HCT116 (cell line): ENCODE results near the gene MBNL2. TPM values are rescaled to one million over a fixed set of nuclear protein-coding genes. Genes with fewer than 3 reads are reported as not detected.

ENCODE experiments used
- ATAC-seq: fragments of 200-7000 bp; cut with Tn5 transposase; 2 replicates; pipeline ENCODE4 v1.9.1; 2020; ENCODE audit warnings: mild to moderate bottlenecking, moderate library complexity
- BruUV-seq: library from RNA; stranded (reverse); fragments of 400-500 nt; replicated peaks from 2 replicates; lab custom pipeline; 2021; lab: Mats Ljungman, UMichigan
- CTCF ChIA-PET: fragments of 300-600 bp; sonication (Branson Sonifier 250); formaldehyde crosslinking; loops from one replicate; lab custom pipeline; 2021; ENCODE audit warnings: antibody characterized with exemption; lab: Charles Lee
- POLR2A ChIA-PET: fragments of 300-600, 350-600 bp; sonication (Branson Sonifier 250); formaldehyde crosslinking; loops from one replicate; lab custom pipeline; 2021; ENCODE audit warnings: antibody characterized with exemption; lab: Charles Lee
- RAD21 ChIA-PET, 2 experiments: fragments of 300-600 bp; sonication (Branson Sonifier 250); formaldehyde crosslinking; loops; one replicate each; lab custom pipeline; 2023; ENCODE audit warnings: low total read pairs in 2 of 2; ENCODE audit not compliant: uncharacterized antibody in 2 of 2, unreplicated experiment in 2 of 2, low non-redundant PET in 1 of 2; lab: Charles Lee
- DNase-seq: peaks from one replicate; pipeline ENCODE4 v3.0.0-alpha.2; 2010; ENCODE audit warnings: low read depth, low spot score
- H2AFZ ChIP-seq: fragments of 200-600 bp; shearing (Covaris generic), sonication (generic); 2 replicates; pipeline ENCODE4 v1.6.1; 2017; ENCODE audit warnings: low read depth, mixed run types, mixed read lengths, antibody characterized with exemption, low read length; ENCODE audit not compliant: poor library complexity, severe bottlenecking
- H3K27ac ChIP-seq: 2 replicates; pipeline ENCODE4 v1.5.1; 2012; ENCODE audit warnings: low read depth, low read length
- H3K27me3 ChIP-seq: fragments of 200-600 bp; sonication (generic); 2 replicates; pipeline ENCODE4 v1.6.1; 2016; ENCODE audit warnings: mixed run types, low read length, mixed read lengths; ENCODE audit not compliant: insufficient read depth
- H3K36me3 ChIP-seq, 2 experiments: fragments of 200-500 bp in 1 of 2; fragments of 200-600 bp in 1 of 2; sonication (Bioruptor generic) in 1 of 2; sonication (generic) in 1 of 2; 2 replicates each; pipeline versions ENCODE4 v1.5.1 to v1.6.1; 2014 to 2016; ENCODE audit warnings: low read length in 2 of 2, inconsistent platforms in 1 of 2, mixed read lengths in 1 of 2, mixed run types in 1 of 2; ENCODE audit not compliant: insufficient read depth in 2 of 2, control insufficient read depth in 1 of 2
- H3K4me1 ChIP-seq, 2 experiments: fragments of 200-600 bp in 1 of 2; sonication (generic) in 1 of 2; 2 replicates each; pipeline versions ENCODE4 v1.5.1 to v1.6.1; 2012 to 2017; ENCODE audit warnings: low read length in 2 of 2, inconsistent platforms in 1 of 2, mild to moderate bottlenecking in 1 of 2, mixed read lengths in 1 of 2, mixed run types in 1 of 2, moderate library complexity in 1 of 2; ENCODE audit not compliant: insufficient read depth in 2 of 2, control insufficient read depth in 1 of 2
- H3K4me2 ChIP-seq: fragments of 200-600 bp; sonication (generic); 2 replicates; pipeline ENCODE4 v1.6.1; 2017; ENCODE audit warnings: mixed run types, low read length, mixed read lengths
- H3K4me3 ChIP-seq, 2 experiments: fragments of 200-600 bp in 1 of 2; sonication (generic) in 1 of 2; replicated peaks in 1 of 2; 2 replicates each; pipeline ENCODE4 v1.5.1; 2011 to 2016; ENCODE audit warnings: low read length in 2 of 2, control low read depth in 1 of 2, low read depth in 1 of 2, mild to moderate bottlenecking in 1 of 2, mixed read lengths in 1 of 2, mixed run types in 1 of 2
- H3K79me2 ChIP-seq: fragments of 200-600 bp; sonication (generic); 2 replicates; pipeline ENCODE4 v1.6.1; 2017; ENCODE audit warnings: mild to moderate bottlenecking, mixed run types, low read length, moderate library complexity, mixed read lengths; ENCODE audit not compliant: insufficient read depth
- H3K9ac ChIP-seq: fragments of 200-600 bp; sonication (generic); 2 replicates; pipeline ENCODE4 v1.6.1; 2016; ENCODE audit warnings: low read length, mixed read lengths
- H3K9me2 ChIP-seq: fragments of 200-600 bp; sonication (generic), shearing (Covaris generic); 2 replicates; pipeline ENCODE4 v1.6.1; 2017; ENCODE audit warnings: mixed run types, mild to moderate bottlenecking, moderate library complexity; ENCODE audit not compliant: insufficient read depth
- H3K9me3 ChIP-seq, 2 experiments: fragments of 200-500 bp in 1 of 2; fragments of 200-600 bp in 1 of 2; sonication (Bioruptor generic) in 1 of 2; sonication (generic) in 1 of 2; 2 replicates each; pipeline ENCODE4 v1.6.1; 2014 to 2017; ENCODE audit warnings: low read length in 2 of 2, mixed read lengths in 2 of 2, inconsistent platforms in 1 of 2, low read depth in 1 of 2, mild to moderate bottlenecking in 1 of 2, mixed run types in 1 of 2, moderate library complexity in 1 of 2; ENCODE audit not compliant: control insufficient read depth in 1 of 2, insufficient read depth in 1 of 2
- H4K20me1 ChIP-seq: fragments of 200-600 bp; sonication (generic), shearing (Covaris generic); 2 replicates; pipeline ENCODE4 v1.6.1; 2017; ENCODE audit warnings: mixed run types, mild to moderate bottlenecking, moderate library complexity; ENCODE audit not compliant: insufficient read depth
- ATF3 ChIP-seq: IDR thresholded peaks from 2 replicates; pipeline ENCODE4 v1.6.1; 2012
- CBX3 ChIP-seq: IDR thresholded peaks from 2 replicates; pipeline ENCODE4 v1.6.1; 2012; ENCODE audit warnings: low read depth
- CEBPB ChIP-seq: IDR thresholded peaks from 2 replicates; pipeline ENCODE4 v1.6.1; 2012; ENCODE audit warnings: low read depth
- CTCF ChIP-seq, 3 experiments: fragments of 200-600 bp in 1 of 3; sonication (generic) in 1 of 3; IDR thresholded peaks in 2 of 3; conservative IDR thresholded peaks in 1 of 3; 2 replicates each; pipeline ENCODE4 v1.5.1; 2012 to 2017; ENCODE audit warnings: low read depth in 2 of 3, low read length in 2 of 3, antibody characterized with exemption in 1 of 3, borderline replicate concordance in 1 of 3, control low read depth in 1 of 3, mild to moderate bottlenecking in 1 of 3, mixed read lengths in 1 of 3, mixed run types in 1 of 3, moderate library complexity in 1 of 3; ENCODE audit not compliant: insufficient read depth in 1 of 3
- ELF1 ChIP-seq: IDR thresholded peaks from 2 replicates; pipeline ENCODE4 v1.6.1; 2012; ENCODE audit warnings: low read depth, borderline replicate concordance
- EZH2 ChIP-seq: fragments of 200-600 bp; sonication (generic); IDR thresholded peaks from 2 replicates; pipeline ENCODE4 v1.6.1; 2017; ENCODE audit warnings: antibody characterized with exemption, mixed run types
- FOSL1 ChIP-seq: IDR thresholded peaks from 2 replicates; pipeline ENCODE4 v1.6.1; 2012; ENCODE audit warnings: low read depth
- MAX ChIP-seq: IDR thresholded peaks from 2 replicates; pipeline ENCODE4 v1.6.1; 2012
- POLR2A ChIP-seq: IDR thresholded peaks from 2 replicates; pipeline ENCODE4 v1.7.0; 2011; ENCODE audit warnings: borderline replicate concordance; ENCODE audit not compliant: insufficient read depth, insufficient read length; ENCODE audit errors: extremely low read depth
- POLR2AphosphoS5 ChIP-seq: IDR thresholded peaks from 2 replicates; pipeline ENCODE4 v1.6.1; 2011; ENCODE audit warnings: mild to moderate bottlenecking, low read depth, low read length, moderate library complexity
- RAD21 ChIP-seq: IDR thresholded peaks from 2 replicates; pipeline ENCODE4 v1.6.1; 2012; ENCODE audit warnings: low read depth, mild to moderate bottlenecking
- REST ChIP-seq: IDR thresholded peaks from 2 replicates; pipeline ENCODE4 v1.6.1; 2012; ENCODE audit warnings: low read depth
- SP1 ChIP-seq: IDR thresholded peaks from 2 replicates; pipeline ENCODE4 v1.6.1; 2012; ENCODE audit warnings: low read depth
- SRF ChIP-seq: IDR thresholded peaks from 2 replicates; pipeline ENCODE4 v1.6.1; 2012; ENCODE audit warnings: low read depth
- TCF7L2 ChIP-seq: IDR thresholded peaks from 2 replicates; pipeline ENCODE4 v1.7.0; 2011; ENCODE audit warnings: borderline replicate concordance, inconsistent platforms; ENCODE audit not compliant: insufficient read depth, insufficient read length; ENCODE audit errors: extremely low read depth
- ZBTB33 ChIP-seq: IDR thresholded peaks from 2 replicates; pipeline ENCODE4 v1.6.1; 2011; ENCODE audit warnings: mild to moderate bottlenecking, low read length, moderate library complexity; ENCODE audit not compliant: insufficient replicate concordance; ENCODE audit errors: extremely low read depth
- ZFX ChIP-seq: fragments of 450-650 bp; IDR thresholded peaks from 2 replicates; pipeline ENCODE4 v1.6.1; 2017
- ZNF274 ChIP-seq: fragments of 200-500 bp; sonication (Bioruptor generic); IDR thresholded peaks from 2 replicates; pipeline ENCODE4 v1.6.1; 2014; ENCODE audit warnings: mild to moderate bottlenecking, low read depth, low read length, inconsistent platforms
- intact Hi-C: fragments of 100-400 bp; cut with micrococcal nuclease; formaldehyde crosslinking; loops from 2 replicates; pipeline ENCODE4 v1.10.0; 2022
- total RNA-seq: library from RNA; stranded (reverse); gene quantifications from one replicate; pipeline ENCODE4 v1.2.1, GENCODE V29; 2021; ENCODE audit not compliant: unreplicated experiment

The MBNL2 gene
- total RNA-seq, 1 experiment from 2014 or later: 73.9 TPM

- no peak overlapping the region for H2AFZ ChIP-seq
- RAD21 ChIA-PET: interaction anchor here in 1 of 2 experiments (1.0 kb wide), 1 partner anchor 105 kb away, joined by 3 read pairs; no protein-coding TSS in a partner anchor
- DNase-seq: no peak
- TF ChIP-seq RAD21 (no peak), ELF1 (no peak), POLR2A (no peak), TCF7L2 (no peak), ZFX (no peak), CEBPB (no peak), EZH2 (no peak), ATF3 (no peak), REST (no peak), MAX (no peak), FOSL1 (no peak), ZBTB33 (no peak), CTCF (IDR thresholded peaks at IDR 0.05 in 2 of 3, conservative IDR thresholded peaks at IDR 0.05 in 1 of 3; ENCODE audit: borderline replicate concordance in 1 of 3, insufficient read depth in 1 of 3, low read depth in 2 of 3, low read length in 2 of 3) (no peak), SP1 (no peak), ZNF274 (no peak), POLR2AphosphoS5 (no peak), SRF (no peak), CBX3 (no peak)
- TF ChIP-seq, all 23 proteins: peak for 0
- BruUV-seq: no TSS peak
- ChIA-PET CTCF (interaction anchor here (2.1 kb wide), 1 partner anchor 105 kb away, joined by 7 read pairs; no protein-coding TSS in a partner anchor), POLR2A (no interaction called here)
- Histone ChIP-seq H3K4me2 (no peak overlapping the region), H3K36me3 (no peaks in the 10 kb centered on the region), H3K4me3 (no peak overlapping the region), H3K79me2 (no peaks in the 10 kb centered on the region), H3K27ac (no peak overlapping the region), H4K20me1 (no peaks in the 10 kb centered on the region), H3K9ac (no peak overlapping the region), H3K9me3 (no peaks in the 10 kb centered on the region), H3K9me2 (no peaks in the 10 kb centered on the region), H3K4me1 (peaks cover 5 to 14% of the 10 kb centered on the region in 2 experiments; a peak in 3 of 4 replicates), H3K27me3 (no peaks in the 10 kb centered on the region)
- ATAC-seq: no peak
- intact Hi-C loops: no loop called here
Measured at GRCh38 chr13:97214921-97215320, 7.2 kb upstream of the MBNL2 start.
